Measurements from ENCODE around the gene MMS19.
"Not testable (repeated sequence)": the region's sequence is repeated elsewhere in the genome, so short reads cannot be mapped to it uniquely, and the experiment has no call there.

Gene MMS19

GRCh38 chr10:97502916-97503315 is 4.7 kb upstream of the MMS19 start:
- DNase-seq, result no peak

DNA sequence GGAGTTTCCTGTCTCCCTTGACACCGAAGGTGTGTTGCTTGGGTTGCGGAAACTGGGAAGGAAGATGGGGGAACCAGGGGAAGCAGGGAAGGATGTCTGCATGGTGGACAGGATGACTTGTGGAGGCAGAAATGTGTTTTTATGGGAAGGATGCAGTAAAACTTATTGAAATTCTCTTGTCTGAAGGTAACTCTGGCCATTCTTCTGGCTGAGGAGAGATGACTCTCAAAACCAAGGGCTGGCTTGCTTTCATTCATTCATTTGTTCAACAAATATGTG is 2.0 kb upstream of the MMS19 start:
- no peak for DNase-seq

DNA sequence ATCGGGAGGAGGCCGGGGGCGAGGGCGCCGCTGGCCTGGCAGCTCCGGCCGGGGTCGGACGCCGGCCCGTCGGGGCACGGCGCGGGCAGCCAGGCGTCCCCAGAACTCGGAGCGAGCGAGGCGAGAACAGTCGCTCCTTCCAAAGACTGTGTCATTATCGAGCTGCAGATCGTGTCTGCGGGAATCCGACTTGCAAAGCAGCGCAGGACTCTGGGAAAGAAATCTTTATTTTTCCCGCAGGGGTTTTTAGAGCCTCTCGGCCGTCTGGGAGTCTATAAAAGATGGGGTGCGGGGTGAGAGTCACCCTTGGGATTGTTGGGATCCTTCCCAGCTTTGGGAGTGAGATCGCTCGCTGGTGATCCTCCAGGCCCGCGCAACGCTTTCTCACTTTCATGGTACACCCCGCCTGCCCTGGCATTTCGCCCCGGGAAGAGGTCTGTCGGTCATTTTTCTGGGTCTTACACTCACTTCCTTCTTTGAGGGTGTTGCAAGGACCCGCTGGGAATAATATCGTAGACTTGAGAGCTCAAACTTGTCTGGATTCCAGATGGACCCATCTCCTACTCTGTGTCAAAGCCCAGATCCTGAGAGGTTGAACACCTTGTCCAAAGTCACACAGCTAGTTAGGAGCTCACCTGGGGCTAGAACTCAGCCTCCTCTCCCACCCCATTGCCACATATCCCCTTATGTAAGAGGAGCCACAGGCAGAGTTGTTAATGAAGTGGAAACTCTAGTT is 1.5 kb upstream of the MMS19 start:
- peak in 1 of 2 donors; percentile 1 for DNase-seq

- DNase-seq, result peak; percentile 10 to 18
Observed at GRCh38 chr10:97498841-97499560, 779 bp upstream of the MMS19 start, which contains the start of gene UBTD1. TSS of gene UBTD1 (plus strand) at chr10:97498924. CDS start at chr10:97499204, 280 bp downstream.

DNA sequence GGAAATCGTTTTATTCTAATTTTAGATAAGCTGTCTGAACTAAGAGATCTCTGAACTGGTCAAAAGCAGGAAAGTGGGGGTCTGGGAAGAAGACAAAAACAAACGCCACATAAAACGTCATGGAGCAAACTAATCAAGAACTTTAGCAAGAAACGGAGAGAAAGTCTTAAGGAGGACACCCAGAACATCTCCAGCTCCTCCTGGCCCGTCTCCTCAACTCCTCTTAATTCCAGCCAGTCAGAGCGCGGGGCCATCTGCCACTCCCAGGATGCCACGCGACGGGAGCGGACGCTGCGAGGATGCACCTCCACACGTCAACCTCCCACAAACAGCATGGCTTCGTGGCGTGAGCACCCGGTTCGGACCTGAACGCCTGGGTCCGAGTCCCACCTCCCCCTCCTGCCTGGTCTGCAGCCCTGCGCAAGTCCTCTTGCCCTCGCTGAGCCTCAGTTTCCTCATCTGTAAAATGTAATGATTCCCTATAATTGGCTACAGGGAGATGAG is 598 bp downstream of the MMS19 start:
- peak; percentile 73 to 74 for DNase-seq

- no peak for DNase-seq
Observed at GRCh38 chr10:97494863-97495506, 3.2 kb downstream of the MMS19 start.

GRCh38 chr10:97494151-97494550 is 4.1 kb downstream of the MMS19 start:
- DNase-seq, result no peak

DNA sequence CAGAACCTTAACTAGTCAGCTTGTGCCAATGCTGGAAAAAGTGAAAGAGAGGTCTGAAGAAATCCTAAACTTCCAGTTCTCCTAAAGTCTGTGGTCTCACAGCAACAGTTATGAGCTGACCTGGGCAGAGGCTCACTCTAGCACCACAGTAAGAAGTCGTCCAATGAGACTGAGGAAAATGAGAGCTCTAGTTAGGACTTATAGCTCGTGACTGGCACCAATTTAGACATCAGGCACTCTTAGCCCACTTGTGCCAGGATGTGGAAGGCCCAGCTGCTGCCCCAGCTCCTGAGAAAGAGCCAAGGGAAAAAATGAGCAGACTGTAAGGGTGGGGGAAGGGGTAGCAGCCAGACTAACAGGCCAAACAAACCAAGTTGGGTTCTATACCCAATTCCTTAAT is 7.6 kb downstream of the MMS19 start:
- no peak for DNase-seq

DNA sequence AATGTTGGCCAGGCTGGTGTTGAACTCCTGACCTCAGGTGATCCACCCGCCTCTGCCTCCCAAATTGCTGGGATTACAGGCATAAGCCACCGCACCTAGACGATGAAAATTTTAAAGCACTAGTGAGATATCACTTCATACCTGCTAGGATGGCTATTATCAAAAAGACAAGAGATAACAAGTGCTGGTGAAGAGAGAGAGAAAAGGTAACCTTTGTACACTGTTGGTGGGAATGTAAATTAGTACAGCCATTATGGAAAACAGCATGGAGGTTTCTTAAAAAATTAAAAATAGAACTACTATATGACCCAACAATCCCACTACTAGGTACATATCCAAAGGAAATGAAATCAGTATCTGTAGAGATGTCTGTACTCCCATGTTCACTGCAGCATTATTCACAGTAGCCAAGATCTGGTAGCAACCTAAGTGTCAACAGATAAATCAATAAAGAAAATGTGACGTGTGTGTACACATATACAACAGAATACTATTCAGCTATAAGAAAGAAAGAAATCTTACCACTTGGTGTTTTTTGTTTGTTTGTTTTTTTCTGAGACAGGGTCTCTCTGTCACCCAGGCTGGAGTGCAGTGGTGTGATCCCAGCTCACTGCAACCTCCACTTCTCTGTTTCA is 12.5 kb downstream of the MMS19 start:
- DNase-seq, result no peak

- no peak for DNase-seq
Observed at GRCh38 chr10:97483921-97484320, 14.3 kb downstream of the MMS19 start.

DNA sequence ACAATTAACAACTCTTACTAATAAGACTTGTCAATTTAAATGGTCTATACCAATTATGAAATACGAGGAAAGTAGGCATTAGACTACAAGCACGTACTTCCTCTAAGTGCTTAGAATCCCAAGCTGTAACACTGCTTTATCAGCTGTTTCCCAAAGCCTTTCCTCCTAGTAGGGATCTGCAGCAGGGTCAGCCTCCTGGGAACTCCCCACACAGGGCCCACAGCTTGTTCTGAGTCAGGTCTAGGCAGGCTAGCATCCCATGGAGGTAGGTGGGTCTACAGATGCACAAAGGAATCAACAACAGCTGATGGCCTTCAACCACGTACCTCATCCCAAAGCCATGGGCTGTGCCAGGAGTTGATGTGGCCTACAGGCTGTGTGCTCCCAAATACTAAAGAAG is 14.7 kb downstream of the MMS19 start:
- no peak for DNase-seq

- DNase-seq, result no peak
Observed at GRCh38 chr10:97482381-97482780, 15.8 kb downstream of the MMS19 start.

- DNase-seq, result no peak
Observed at GRCh38 chr10:97481071-97481470, 17.2 kb downstream of the MMS19 start.

GRCh38 chr10:97479939-97480338 is 18.3 kb downstream of the MMS19 start:
- DNase-seq, result no peak

DNA sequence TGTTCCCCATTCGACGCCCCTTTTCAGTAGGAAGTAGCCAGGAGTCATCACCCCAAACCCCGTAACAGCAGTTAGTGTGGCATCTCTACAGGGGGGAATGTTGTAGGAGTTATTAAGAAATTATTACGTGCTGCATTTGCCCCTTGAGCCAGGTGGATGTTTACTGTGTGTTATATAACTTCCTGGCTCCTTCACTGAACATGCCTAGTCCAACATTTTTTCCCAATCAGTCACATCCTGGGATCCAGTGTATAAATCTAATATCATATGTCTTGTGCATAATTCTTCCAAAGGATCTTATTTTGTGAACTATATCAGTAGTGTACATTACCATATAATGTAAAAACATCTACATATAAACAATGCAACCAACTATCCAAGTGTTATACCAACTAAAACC is 18.8 kb downstream of the MMS19 start:
- DNase-seq, result not testable (repeated sequence)

DNA sequence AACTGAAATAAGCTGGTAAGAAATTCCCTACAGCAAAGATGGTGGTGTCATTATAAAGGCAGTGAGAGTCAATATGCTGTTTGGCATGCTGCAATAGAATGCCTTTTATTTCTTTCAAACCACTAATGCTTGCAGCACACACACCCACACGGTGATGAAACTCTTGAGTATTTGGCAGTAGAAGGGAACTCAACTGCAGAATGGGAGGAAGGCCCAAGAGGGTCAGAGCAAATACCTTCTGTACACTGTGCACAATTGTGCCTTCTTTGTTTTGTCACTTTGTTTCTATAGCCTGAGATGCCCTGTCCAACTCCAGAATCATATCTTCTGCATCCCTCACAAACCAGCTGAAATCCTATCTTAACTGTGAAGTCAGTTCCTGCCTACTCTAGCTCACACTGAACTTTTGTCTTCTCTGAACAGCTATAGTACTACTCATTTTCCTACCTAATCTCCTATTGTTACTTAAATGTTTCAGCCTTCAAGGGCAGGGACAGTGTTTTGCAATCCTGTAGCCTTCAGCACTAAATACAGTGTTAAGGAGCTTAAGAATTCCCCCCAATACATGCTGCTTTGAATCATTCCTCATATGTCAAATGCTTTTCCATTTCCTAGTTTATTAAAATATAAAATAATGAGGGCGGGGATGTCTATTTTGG is 22.2 kb downstream of the MMS19 start:
- no peak for DNase-seq

DNA sequence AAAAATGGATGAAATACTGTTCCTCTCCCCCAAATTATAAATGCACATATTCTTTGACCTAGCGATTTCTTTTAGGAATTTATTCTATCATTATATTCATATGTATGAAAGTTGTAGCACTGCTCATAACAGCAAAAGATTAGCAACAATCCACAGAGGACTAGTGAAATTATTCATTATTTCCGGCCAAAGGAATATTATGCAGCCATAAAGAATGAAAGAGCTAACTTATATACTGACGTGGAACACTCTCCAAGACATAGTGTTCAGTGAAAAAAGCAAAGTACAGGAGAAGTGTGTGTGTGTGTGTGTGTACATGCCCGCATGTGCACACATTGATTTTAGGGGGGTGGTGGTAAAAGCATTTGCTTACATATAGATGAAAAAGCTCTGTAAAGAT is 23.3 kb downstream of the MMS19 start:
- DNase-seq, result no peak

DNA sequence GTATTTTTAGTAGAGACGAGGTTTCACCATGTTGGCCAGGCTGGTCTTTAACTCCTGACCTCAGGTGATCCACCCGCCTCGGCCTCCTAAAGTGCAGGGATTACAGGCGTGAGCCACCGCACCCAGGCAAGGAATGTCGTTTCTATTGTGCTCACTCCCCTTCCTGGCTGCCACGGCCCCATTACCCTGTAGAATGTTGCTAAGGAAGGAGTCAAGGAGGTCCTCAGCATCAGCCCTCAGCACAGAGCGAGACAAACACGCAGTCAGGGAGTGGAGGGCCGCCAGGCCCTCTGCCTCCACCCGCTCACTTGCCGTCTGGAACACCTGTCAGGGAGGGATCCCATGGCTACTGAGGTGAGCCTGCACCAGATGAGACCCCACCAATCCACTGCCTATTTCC is 29.4 kb downstream of the MMS19 start:
- not testable (repeated sequence) for DNase-seq

- DNase-seq, result no peak
Observed at GRCh38 chr10:97468162-97468561, 30.1 kb downstream of the MMS19 start.

GRCh38 chr10:97466755-97467154 is 31.5 kb downstream of the MMS19 start:
- DNase-seq, result no peak

DNA sequence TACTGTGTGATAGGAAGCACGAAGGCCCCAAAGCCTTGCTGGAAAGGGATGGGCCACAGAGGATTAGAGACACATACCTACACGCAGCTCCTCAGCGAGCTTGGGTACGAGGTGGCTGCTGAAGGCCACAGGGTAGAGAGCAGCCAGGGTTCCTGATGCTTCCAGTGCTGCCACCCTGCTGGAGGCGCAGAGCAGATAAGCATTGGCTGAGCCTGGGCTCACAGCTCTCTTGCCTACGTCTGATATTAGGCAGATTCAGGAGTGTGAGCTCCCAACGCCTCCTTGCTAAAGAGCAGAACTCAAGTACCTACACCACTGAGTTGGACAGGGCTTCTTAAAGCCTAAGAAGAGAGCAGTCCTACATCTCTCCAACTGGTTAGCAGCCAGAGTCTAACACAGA is 32.2 kb downstream of the MMS19 start:
- no peak for DNase-seq

DNA sequence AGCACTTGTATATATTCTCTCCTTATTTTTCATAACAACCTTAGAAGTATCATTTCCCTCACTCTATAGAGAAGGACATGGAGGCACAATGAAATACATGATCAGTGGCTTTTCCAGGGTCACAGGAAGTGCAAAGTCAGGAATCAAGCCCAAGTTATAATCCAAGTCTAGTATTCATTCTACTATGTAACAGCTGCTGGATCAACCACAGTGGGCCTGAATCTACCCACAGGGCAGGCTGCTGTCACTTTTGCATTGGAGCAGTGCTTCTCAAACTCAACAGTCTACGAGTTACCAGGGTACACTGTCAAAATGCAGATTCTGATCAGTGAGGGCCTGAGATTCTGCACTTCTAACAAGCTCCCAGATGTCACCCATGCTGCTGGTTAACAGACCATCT is 34.0 kb downstream of the MMS19 start:
- no peak for DNase-seq
